ENCODE measurements around the gene SLC22A15.

SLC22A15 gene

DNA sequence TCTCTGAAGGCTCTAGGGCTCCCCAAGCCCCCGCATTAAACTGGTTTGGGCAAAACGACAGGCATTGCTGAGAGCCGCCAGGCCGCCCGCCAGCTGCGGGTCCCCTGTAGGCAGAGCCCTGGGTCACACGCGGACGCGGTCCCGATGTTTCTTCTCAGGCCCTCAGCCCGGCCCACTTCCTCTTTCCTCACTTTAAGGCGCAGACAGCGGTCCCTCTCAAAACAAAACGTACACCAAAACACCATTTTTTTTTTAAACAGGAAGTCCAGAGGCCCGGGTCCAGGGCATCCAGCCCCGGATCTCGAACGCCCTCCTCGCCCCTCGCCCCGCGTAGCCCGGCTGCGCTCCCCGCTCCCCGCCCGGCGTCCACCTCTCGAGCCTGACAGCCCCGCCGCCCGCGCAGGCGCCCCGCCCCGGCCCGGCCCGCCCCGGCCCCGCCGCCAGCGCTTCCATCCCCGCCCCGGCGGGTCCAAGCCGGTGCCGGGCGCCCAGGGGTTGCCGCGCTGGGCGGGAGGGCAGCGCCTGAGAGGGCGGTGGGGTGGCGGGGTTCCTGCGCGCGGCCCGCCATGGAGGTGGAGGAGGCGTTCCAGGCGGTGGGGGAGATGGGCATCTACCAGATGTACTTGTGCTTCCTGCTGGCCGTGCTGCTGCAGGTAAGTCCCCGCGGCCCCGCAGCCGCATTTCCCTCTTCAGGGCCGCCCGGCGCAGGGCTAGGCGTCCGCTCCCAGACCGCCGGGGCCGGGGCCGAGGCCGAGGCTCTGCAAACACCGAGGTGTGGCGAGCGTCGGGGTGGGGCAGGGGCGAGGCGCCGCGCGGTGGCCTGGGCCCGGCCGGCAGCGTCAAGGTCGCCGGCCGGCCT, at the start of gene SLC22A15:
Gene SLC22A15 (plus strand): TSS at position 452 of the 859 bp plus-strand sequence. CDS start 115 bp downstream, at position 567.
- no peaks in the 10 kb centered on the region for H3K4me1 ChIP-seq (ENCODE audit: low read depth, poor library complexity, severe bottlenecking)
- no peaks in the 10 kb centered on the region for H3K79me2 ChIP-seq (ENCODE audit: insufficient read depth, low read depth)
- H3K4me2 ChIP-seq: peak within 1 kb of the TSS; percentile 73
- H3K4me3 ChIP-seq (IDR thresholded peaks at IDR 0.05; ENCODE audit: insufficient read depth, low read depth, low read length): peak within 1 kb of the TSS; percentile 69
- H3K27ac ChIP-seq: no peak within 1 kb of the TSS
- no peaks in the 10 kb centered on the region for H3K36me3 ChIP-seq (ENCODE audit: insufficient read depth)
- H3K27me3 ChIP-seq (ENCODE audit: insufficient read depth, low read depth): no peaks in the 10 kb centered on the region
- no peak for TF ChIP-seq CTCF (conservative IDR thresholded peaks at IDR 0.05; ENCODE audit: low read depth, low read length)
- H3K9ac ChIP-seq: peak within 1 kb of the TSS; percentile 51; the same call in 1 of the 2 replicates
- peak within 1 kb of the TSS; percentile 82 for H2AFZ ChIP-seq (ENCODE audit: low read depth)
- no peaks in the 10 kb centered on the region for H4K20me1 ChIP-seq (ENCODE audit: insufficient read depth)

GRCh38 chr1:115927971-115928370, 48.3 kb upstream of the SLC22A15 start:
- no peak for TF ChIP-seq CTCF (conservative IDR thresholded peaks at IDR 0.05; ENCODE audit: low read depth, low read length)
- Histone ChIP-seq H3K79me2 (ENCODE audit: insufficient read depth, low read depth) (no peaks in the 10 kb centered on the region), H3K27ac (no peak overlapping the region), H2AFZ (ENCODE audit: low read depth) (no peak overlapping the region), H3K4me3 (IDR thresholded peaks at IDR 0.05; ENCODE audit: insufficient read depth, low read depth, low read length) (no peak overlapping the region), H3K27me3 (ENCODE audit: insufficient read depth, low read depth) (no peaks in the 10 kb centered on the region), H4K20me1 (ENCODE audit: insufficient read depth) (no peaks in the 10 kb centered on the region), H3K4me2 (no peak overlapping the region), H3K36me3 (ENCODE audit: insufficient read depth) (no peaks in the 10 kb centered on the region), H3K9ac (no peak overlapping the region), H3K4me1 (ENCODE audit: low read depth, poor library complexity, severe bottlenecking) (no peaks in the 10 kb centered on the region)

GRCh38 chr1:115929881-115930280, 46.4 kb upstream of the SLC22A15 start:
- no peak overlapping the region for H3K9ac ChIP-seq
- no peak overlapping the region for H3K4me2 ChIP-seq

DNA sequence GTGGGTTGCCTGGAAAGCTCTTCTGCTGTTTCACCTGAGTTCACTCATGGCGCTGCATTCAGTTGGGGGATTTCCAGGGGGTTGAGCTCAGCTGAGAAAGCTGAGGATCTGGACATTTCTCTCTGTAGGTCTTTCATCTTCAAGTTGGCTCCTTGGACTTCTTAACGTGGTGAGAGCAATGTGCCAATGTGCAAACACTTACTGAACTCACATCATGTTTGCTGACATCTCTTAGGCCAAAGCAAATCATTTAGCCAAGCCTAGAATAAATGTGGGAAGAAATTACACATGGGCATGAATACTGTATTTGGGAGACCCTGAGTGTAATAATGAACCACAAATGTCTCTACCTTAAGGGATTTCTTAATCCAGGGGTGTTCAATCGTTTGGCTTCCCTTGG, 42.7 kb upstream of the SLC22A15 start:
- H3K27ac ChIP-seq: no peak overlapping the region
- no peaks in the 10 kb centered on the region for H3K4me1 ChIP-seq (ENCODE audit: low read depth, poor library complexity, severe bottlenecking)
- TF ChIP-seq CTCF (conservative IDR thresholded peaks at IDR 0.05; ENCODE audit: low read depth, low read length): no peak
- H3K4me3 ChIP-seq (IDR thresholded peaks at IDR 0.05; ENCODE audit: insufficient read depth, low read depth, low read length): no peak overlapping the region
- no peaks in the 10 kb centered on the region for H3K36me3 ChIP-seq (ENCODE audit: insufficient read depth)
- no peak overlapping the region for H3K4me2 ChIP-seq
- no peak overlapping the region for H3K9ac ChIP-seq
- H2AFZ ChIP-seq (ENCODE audit: low read depth): no peak overlapping the region
- no peaks in the 10 kb centered on the region for H3K27me3 ChIP-seq (ENCODE audit: insufficient read depth, low read depth)
- no peaks in the 10 kb centered on the region for H3K79me2 ChIP-seq (ENCODE audit: insufficient read depth, low read depth)
- H4K20me1 ChIP-seq (ENCODE audit: insufficient read depth): no peaks in the 10 kb centered on the region

More at GRCh38 chr1:115929881-115930280, 46.4 kb upstream of the SLC22A15 start:
- no peak for TF ChIP-seq CTCF (conservative IDR thresholded peaks at IDR 0.05; ENCODE audit: low read depth, low read length)
- no peaks in the 10 kb centered on the region for H3K79me2 ChIP-seq (ENCODE audit: insufficient read depth, low read depth)
- no peak overlapping the region for H3K27ac ChIP-seq
- no peak overlapping the region for H3K4me3 ChIP-seq (IDR thresholded peaks at IDR 0.05; ENCODE audit: insufficient read depth, low read depth, low read length)
- no peak overlapping the region for H2AFZ ChIP-seq (ENCODE audit: low read depth)
- no peaks in the 10 kb centered on the region for H3K4me1 ChIP-seq (ENCODE audit: low read depth, poor library complexity, severe bottlenecking)
- H3K36me3 ChIP-seq (ENCODE audit: insufficient read depth): no peaks in the 10 kb centered on the region
- H3K27me3 ChIP-seq (ENCODE audit: insufficient read depth, low read depth): no peaks in the 10 kb centered on the region
- no peaks in the 10 kb centered on the region for H4K20me1 ChIP-seq (ENCODE audit: insufficient read depth)

All from KMS-11 (cell line).